Activated naive CD4-positive, alpha-beta T cell treated with anti-CD3 and anti-CD28 coated beads, Interleukin-2, amount 50 U/mL, for 72 hours (primary cell): Measurements from ENCODE around the gene LYSMD1. TPM values are rescaled to one million over a fixed set of nuclear protein-coding genes. Genes with fewer than 3 reads are reported as not detected.
A peak's percentile ranks its signal among the peaks of the same experiment; 100 is the strongest.

Experiments
- ATAC-seq, 2 donors: fragments of 150-1000 bp; cut with Tn5 transposase; 2 replicates each; pipeline ENCODE4 v1.10.0; 2021; ENCODE audit warnings: mild to moderate bottlenecking in 2 of 2, moderate library complexity in 2 of 2
- DNase-seq, 2 donors: peaks; one replicate each; pipeline ENCODE4 v3.0.0; 2021 to 2022; ENCODE audit warnings: low spot score in 2 of 2
- H3K27ac Mint-ChIP-seq, 2 donors: one replicate each; pipeline ENCODE4 v1.8.0; 2022; ENCODE audit warnings: mild to moderate bottlenecking in 2 of 2, mixed read lengths in 2 of 2
- H3K36me3 Mint-ChIP-seq, 2 donors: one replicate each; pipeline ENCODE4 v1.8.0; 2022; ENCODE audit warnings: mixed read lengths in 2 of 2
- H3K9me3 Mint-ChIP-seq, 2 donors: one replicate each; pipeline ENCODE4 v1.8.0; 2022; ENCODE audit warnings: mixed read lengths in 2 of 2
- total RNA-seq, 2 donors: library from RNA; stranded (reverse); gene quantifications; one replicate each; pipeline ENCODE4 v1.2.3, GENCODE V29; 2022

The LYSMD1 gene
- total RNA-seq, 2 donors from 2014 or later = 3.8 to 36.1 TPM

- no peaks in the 10 kb centered on the region for H3K9me3 Mint-ChIP-seq
- ATAC-seq (no peak), DNase-seq (no peak)
- H3K36me3 Mint-ChIP-seq = no peaks in the 10 kb centered on the region
- H3K27ac Mint-ChIP-seq = peak overlapping the region in 1 of 2 donors; percentile 64
Observed at GRCh38 chr1:151147132-151147503, 18.6 kb downstream of the LYSMD1 start.

DNA sequence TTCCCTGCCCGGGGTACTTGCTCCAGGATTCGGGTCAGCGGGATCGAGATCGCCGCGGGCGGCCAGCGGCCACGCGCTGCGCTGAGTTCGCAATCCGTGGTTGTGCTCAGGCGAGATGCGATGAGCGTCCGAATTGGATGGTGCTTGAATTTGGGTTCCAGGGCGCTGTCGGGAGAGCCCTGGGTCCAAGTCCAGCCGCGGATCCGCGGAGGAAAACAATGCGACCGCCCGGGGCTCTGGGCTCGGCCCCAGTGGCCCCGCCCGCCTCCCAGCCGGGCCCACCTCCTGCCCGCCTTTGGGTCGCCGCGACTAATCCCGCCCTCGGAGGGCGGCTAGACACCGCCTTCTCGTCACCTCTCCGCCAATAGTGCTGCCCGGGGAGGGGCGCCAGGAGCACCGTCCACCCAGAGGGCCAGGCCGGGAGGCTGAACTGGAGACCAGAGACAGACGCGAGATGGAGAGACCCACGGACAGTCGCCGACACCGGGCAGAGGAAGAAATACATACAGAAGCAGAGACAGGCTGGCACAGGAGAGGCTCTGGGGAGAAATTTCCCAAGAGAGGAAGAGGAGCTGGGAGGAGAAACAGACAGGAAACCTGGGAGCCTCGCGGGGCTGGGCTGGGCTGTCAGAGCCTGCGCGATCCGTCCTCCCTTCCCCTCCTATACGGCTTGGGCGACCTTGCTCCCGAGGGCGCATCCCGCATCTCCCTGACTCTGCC lies 19.1 kb downstream of the LYSMD1 start, which contains the start of gene SEMA6C:
Gene SEMA6C, minus strand, starts transcription at position 220 of the 720 bp plus-strand sequence. CDS start 4,010 bp downstream, outside the sequence.
- DNase-seq (peak; percentile 89 to 90), ATAC-seq (peak; percentile 100)
- Mint-ChIP-seq H3K36me3 (no peaks in the 10 kb centered on the region), H3K9me3 (no peaks in the 10 kb centered on the region), H3K27ac (peak within 1 kb of the TSS; percentile 64 to 73)

DNA sequence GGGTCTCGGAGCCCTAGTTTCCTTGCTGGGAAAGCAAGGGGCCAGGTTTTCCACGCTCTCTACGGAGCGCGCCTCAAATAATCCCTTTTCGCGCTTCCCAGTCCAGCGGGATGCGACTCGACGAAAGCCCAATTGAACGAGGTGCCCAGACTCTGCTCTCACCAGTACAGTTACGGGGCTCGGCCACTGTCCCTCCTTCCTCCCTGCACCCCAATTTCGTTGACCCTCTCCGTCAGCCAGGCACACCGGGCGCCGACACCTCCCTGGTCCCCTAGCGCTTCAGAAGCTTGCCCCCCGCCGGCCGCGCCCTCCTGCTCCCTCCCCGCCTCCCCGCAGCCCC lies 19.7 kb downstream of the LYSMD1 start:
- ATAC-seq (peak in 1 of 2 donors; percentile 13), DNase-seq (no peak)
- Mint-ChIP-seq H3K36me3 (no peaks in the 10 kb centered on the region), H3K27ac (peak overlapping the region in 1 of 2 donors; percentile 64), H3K9me3 (no peaks in the 10 kb centered on the region)

DNA sequence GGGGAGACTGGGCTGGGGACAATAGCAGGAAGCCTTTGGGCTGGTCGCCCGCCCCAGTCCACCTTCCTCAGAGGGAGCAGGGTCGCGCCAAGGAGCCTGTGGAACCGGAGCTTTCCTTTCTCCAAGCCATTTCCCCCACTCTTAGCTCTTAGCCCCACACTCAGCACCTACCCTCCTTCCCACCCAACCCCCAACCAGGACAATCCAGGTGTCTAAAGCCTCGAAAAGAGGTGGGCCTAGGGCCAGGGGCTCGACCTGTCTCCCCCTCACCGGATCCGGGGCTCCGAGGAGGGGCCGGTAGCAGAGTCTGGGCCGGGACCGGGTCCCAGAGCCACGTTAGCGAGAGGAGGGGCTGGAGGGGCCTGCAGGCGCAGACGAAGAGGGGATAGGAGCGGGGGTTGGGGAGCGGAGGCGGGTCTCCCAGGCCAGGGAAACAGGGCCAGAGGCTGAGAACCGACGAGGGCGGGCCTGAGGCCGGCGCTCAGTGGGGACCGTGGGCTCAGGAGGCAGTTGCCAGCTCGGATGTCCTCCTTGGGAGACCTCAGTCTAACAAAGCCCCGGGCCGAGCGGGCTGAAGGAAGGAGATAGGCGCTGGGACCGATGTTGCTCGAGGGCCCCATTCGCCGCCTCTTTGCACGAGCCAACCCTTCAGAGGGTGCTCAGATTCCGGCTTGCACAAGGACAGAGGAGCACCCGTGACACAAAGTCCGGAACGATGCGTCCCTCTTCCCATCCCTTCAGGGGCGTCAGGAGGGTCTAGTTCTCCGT lies 20.2 kb downstream of the LYSMD1 start:
- Mint-ChIP-seq H3K36me3 (no peaks in the 10 kb centered on the region), H3K27ac (no peak overlapping the region), H3K9me3 (no peaks in the 10 kb centered on the region)
- DNase-seq (no peak), ATAC-seq (no peak)

GRCh38 chr1:151144474-151145303 lies 21.0 kb downstream of the LYSMD1 start:
- ATAC-seq = no peak
- Mint-ChIP-seq H3K36me3 (no peaks in the 10 kb centered on the region), H3K27ac (no peak overlapping the region), H3K9me3 (no peaks in the 10 kb centered on the region)
- no peak for DNase-seq

DNA sequence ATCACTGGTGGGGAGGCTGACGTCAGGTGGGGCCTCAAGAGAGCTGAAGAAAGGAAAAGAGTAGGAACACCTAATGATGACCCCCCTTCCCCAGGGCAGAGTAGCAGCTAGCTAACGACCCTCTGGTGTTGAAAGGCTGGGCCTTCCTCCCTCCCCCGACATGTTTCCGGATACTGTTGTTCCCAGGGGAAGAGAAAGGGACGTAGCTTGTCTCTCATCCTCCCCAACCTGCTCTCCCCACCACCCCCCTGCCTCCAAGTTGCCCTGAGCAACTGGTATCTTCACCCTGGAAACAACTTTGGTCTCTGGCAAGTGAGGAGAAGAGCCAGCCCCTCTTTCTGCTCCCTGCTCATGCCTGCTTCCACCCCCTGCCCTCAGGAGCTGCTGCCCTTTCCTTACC lies 21.7 kb downstream of the LYSMD1 start:
- H3K27ac Mint-ChIP-seq = no peak overlapping the region
- H3K9me3 Mint-ChIP-seq = no peaks in the 10 kb centered on the region
- ATAC-seq = no peak
- no peak for DNase-seq
- no peaks in the 10 kb centered on the region for H3K36me3 Mint-ChIP-seq

- ATAC-seq = no peak
- no peaks in the 10 kb centered on the region for H3K9me3 Mint-ChIP-seq
- H3K36me3 Mint-ChIP-seq = no peaks in the 10 kb centered on the region
- no peak overlapping the region for H3K27ac Mint-ChIP-seq
- DNase-seq = no peak
Observed at GRCh38 chr1:151143057-151143435, 22.7 kb downstream of the LYSMD1 start.

DNA sequence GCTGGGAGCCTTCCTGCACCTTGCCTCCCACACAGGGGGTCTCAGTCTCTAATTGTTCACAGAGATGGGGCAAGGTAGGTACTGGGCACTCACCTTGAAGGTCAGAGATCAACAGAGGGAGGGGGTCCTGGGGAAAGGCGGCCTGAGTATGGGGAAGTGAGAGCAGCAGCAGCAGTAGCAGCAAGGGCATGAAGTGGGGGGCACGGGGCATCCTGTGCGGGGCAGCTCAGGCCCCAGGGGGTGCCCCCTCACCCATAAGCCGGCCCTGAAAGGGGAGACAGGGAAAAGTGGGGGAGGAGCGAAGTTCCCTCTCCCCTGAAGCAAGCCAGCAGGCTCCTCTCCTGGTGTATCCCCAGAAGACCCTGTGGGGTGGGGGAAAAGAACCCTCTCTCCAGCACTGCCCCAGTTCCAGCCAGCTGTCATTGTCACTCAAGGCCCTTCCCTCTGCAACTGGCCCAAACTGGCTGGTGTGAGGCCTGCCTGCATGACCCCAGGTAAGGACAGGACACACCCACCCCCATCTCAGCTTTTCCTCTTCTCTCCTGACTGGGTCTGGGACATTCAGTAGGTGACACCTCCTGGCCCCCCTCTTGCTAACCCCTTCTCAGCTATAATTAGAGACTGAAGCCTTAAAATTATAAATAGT lies 23.2 kb downstream of the LYSMD1 start:
- ATAC-seq (no peak), DNase-seq (no peak)
- Mint-ChIP-seq H3K9me3 (no peaks in the 10 kb centered on the region), H3K27ac (no peak overlapping the region), H3K36me3 (no peaks in the 10 kb centered on the region)

DNA sequence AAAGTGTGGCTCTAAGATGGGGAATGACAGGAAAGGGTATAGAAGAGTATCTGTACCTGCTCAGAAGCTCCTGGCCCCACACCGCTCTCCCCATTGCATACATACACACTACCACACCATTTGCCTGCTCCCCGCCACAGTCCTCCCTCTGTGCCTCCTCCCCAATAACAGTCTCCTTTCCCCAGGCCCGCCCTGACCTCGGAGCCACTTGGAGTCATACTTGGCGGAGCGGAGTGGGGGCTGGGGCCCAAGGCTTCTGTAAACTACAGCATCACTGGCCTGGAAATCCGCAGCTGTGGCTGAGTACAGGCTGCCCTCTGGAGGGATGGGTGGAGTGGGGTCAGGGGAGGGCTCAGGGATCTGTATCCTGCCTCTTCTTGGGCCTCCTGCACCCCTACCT lies 27.9 kb downstream of the LYSMD1 start:
- H3K9me3 Mint-ChIP-seq = no peaks in the 10 kb centered on the region
- no peak for ATAC-seq
- H3K36me3 Mint-ChIP-seq = no peaks in the 10 kb centered on the region
- no peak for DNase-seq
- no peak overlapping the region for H3K27ac Mint-ChIP-seq

GRCh38 chr1:151135433-151136385 lies 30.0 kb downstream of the LYSMD1 start:
- peak overlapping the region in 1 of 2 donors; percentile 4 for H3K27ac Mint-ChIP-seq
- no peaks in the 10 kb centered on the region for H3K9me3 Mint-ChIP-seq
- DNase-seq (no peak), ATAC-seq (no peak)
- H3K36me3 Mint-ChIP-seq = no peaks in the 10 kb centered on the region

- no peaks in the 10 kb centered on the region for H3K9me3 Mint-ChIP-seq
- DNase-seq = no peak
- H3K27ac Mint-ChIP-seq = peak overlapping the region in 1 of 2 donors; percentile 46
- H3K36me3 Mint-ChIP-seq = no peaks in the 10 kb centered on the region
- ATAC-seq = no peak
Observed at GRCh38 chr1:151134991-151135390, 30.7 kb downstream of the LYSMD1 start.

- ATAC-seq = no peak
- no peak for DNase-seq
- no peaks in the 10 kb centered on the region for H3K9me3 Mint-ChIP-seq
- H3K27ac Mint-ChIP-seq = no peak overlapping the region
- no peaks in the 10 kb centered on the region for H3K36me3 Mint-ChIP-seq
Observed at GRCh38 chr1:151134396-151134795, 31.3 kb downstream of the LYSMD1 start.

- H3K36me3 Mint-ChIP-seq = no peaks in the 10 kb centered on the region
Observed at GRCh38 chr1:151133018-151133806, 32.5 kb downstream of the LYSMD1 start.

GRCh38 chr1:151132335-151133017 lies 33.2 kb downstream of the LYSMD1 start:
- Mint-ChIP-seq H3K27ac (no peak overlapping the region), H3K36me3 (no peaks in the 10 kb centered on the region), H3K9me3 (no peaks in the 10 kb centered on the region)
- peak in 1 of 2 donors; percentile 44 for DNase-seq
- ATAC-seq = no peak

More at GRCh38 chr1:151133018-151133806, 32.5 kb downstream of the LYSMD1 start:
- ATAC-seq = no peak
- Mint-ChIP-seq H3K27ac (no peak overlapping the region), H3K9me3 (no peaks in the 10 kb centered on the region)
- peak in 1 of 2 donors; percentile 55 for DNase-seq
